Activated naive CD8-positive, alpha-beta T cell treated with anti-CD3 and anti-CD28 coated beads, Interleukin-2, amount 50 U/mL, for 16 hours (primary cell): ENCODE results near the gene LHFPL6.

ENCODE experiments used
- DNase-seq: peaks from one replicate; pipeline ENCODE4 v3.0.0-alpha.2; 2020; ENCODE audit warnings: low read depth, low spot score

The LHFPL6 gene

DNA sequence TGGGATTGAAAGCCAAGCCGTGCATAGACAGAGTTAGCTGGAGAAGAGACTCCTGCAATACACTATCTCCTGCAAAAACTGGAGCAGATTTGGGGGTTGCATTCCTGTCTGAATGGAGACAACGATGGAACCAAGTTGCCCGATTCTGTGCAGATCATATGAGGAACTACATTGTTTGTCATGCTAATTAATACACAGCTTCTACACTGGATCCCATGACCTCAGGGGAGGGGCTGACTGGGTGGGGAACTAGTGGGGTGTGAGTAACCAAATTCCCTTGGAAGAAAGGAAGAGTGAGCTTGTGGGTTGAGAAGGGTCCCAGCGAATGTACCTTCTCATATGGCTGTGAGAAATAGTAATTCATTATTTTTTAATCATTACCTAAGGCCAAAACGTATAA is 214.0 kb downstream of the LHFPL6 start:
- no peak for DNase-seq

DNA sequence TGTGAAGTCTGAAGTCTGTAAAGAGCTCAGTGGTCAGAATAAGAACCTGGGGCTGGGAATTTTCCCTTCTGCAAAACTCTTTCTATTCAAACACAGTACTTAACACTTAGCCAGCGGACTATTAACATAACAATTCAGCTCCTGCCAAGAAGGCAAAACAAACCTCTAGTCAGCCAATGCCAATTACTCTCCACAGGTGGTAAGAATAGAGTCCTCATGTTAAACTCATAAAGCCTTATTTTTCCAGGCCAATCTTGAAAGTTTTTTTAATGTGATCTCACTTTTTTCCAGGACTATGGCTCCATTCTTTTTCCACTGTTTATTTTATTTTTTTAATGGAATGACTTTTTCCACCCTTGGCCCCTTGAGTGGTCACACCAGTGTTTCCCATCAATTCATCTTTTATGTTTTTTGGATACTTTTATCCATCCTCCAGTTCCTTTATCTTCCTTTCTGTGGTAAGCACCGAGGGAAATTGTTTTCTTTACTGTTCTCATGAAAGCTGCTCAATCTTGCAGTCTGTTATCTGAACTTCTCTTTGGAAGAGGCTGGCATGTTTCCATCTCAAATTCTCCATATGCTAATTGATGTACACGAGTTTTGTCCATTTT is 217.3 kb downstream of the LHFPL6 start:
- no peak for DNase-seq

DNA sequence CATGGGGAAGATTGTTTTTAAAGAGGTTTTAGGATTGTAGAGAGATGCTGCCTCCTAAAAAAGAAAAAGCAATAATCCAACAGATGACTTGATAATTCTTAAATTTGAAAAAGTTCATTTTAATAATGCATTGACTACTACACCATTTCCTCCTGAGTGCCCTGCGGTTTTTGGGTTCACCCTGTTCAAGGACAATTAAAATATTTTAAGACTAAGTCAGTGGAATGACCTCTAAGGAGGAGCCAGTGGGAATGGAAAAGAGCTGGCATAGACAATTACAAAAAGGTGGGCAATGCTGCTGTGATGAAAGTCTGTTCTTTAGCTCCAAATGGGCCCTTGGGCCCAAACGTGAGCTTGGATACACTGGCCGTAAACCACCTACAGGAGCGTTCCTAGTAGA is 217.8 kb downstream of the LHFPL6 start:
- DNase-seq = no peak

DNA sequence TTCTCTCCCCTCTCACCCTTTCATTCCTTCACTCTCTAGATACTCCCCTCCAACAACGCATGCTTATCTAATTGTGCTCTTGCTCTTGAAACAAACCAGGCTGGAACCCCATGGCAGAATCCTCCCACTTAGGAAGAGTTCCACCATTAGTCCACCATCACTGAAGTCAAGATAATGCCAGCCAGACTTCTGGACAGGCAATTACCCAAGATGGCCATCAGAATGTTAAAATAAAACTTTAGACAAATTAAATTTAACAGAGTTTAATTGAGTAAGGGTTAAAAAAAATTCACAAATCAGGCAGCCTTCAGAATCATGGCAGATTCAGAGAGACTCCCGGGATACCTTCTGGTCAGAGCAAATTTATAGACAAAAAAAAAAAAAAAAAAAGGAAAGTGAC is 221.5 kb downstream of the LHFPL6 start:
- no peak for DNase-seq

DNA sequence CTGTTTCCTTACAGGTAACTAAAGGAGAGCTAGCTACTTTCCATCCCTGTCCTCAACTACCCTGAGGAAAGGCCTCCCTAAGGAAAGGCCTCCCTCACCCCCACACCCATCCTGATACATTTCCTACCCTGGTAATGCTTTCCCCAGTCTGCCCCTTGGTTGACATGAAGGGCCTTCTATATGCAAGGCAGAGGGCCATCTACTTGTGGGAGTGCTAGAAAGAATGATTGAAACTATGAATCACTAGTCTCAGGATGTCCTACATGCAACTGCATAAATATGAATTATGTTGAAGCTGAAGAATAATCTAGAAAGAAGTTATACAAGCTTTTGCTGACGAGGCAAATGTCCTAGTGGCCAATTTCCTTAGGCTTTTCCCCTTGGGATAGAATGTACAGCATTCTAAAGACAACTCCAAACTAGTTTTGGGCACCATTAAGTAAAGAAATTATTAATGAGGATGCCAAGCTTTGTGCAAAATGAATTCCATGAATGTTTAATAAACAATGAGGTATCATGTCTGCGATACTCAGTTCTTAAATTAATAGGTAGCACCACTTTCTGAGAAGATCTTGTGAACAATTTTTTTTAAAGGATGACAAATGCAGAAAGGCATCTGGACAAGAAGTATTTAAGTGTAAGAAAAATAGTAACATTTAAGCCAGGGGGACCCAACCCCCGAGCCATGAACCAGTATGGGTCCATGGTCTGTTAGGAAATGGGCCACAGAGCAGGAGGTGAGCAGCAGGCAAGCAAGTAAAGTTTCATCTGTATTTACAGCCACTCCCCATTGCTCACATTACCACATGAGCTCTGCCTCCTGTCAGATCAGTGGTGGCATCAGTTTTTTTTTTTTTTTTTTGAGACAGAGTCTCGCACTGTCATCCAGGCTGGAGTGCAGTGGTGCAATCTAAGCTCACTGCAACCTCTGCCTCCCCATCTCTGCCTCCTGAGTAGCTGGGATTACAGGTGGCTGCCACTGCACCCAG is 223.0 kb downstream of the LHFPL6 start:
- no peak for DNase-seq

DNA sequence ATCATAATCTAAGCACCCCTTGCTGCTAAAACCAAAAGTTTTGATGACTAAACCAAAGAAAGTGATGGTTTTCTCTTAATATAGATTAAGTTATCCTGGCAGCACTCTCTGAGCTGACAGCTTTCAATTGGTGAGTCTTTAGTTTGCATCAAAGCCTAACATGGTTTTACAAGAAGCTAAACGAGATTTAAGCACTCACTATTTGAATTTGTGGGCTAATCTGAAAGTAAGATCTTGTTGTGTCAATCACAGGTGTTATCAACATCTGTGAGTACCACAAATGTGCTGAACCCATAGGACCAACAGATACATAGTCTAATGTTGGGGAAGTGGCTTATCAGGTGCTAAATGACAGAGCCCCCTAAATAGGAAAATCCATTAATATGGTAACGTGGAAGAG is 223.9 kb downstream of the LHFPL6 start:
- DNase-seq = no peak

DNA sequence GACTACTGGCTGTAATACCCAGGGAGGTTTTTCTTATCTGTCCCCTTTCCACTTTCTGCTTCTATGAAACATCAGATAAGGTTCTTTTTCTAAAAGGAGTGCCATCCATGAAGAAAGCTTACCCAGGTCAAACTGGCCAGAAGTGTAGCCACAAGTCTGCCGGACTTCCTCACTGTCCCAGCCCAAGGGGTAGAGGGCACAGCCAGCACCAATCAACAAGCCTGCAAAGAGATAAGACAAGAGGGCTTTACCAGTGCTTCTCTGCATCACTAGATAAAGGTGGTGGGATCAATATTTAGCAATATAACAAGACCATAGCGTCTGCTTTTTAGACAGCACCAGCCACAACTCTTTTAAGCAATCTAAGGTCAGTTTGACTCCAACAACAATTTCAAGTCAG is 224.7 kb downstream of the LHFPL6 start:
- no peak for DNase-seq

DNA sequence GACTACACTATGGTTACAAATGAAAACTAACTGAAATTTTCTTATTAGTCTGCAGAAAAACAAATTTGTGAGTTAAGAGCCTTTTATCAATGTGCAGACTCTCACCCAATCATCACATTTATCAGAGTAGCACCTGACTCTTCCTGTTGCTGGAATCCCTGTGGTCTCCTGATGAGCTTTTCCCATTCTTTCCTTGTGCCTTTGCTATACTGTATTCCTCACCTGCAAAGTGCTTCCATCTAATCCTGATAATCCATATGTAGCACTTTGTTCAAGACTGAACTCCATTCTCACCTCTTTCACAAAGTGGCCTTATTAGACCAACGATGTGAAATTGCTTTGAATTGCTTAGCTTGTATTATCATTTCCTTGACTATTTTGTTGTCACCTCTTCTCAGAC is 225.3 kb downstream of the LHFPL6 start:
- DNase-seq = no peak

DNA sequence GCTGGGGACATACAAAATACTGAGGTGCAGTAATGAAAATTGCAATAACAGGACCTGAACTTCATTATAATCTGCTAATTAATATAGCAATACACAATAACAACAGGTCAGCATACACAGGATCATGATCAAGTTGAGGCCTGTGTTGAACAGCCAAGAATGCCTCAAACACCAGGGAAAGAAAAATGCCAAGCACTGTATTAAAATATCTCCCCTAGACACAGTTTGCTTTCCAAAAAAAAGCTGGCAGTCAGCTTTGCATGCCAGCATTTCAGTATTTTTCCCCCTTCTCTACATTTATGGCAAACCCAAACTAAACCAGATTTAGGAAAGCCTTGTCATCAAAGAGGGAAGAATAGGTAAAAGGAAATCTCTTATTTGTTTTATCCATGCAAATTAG is 226.9 kb downstream of the LHFPL6 start:
- DNase-seq = no peak

DNA sequence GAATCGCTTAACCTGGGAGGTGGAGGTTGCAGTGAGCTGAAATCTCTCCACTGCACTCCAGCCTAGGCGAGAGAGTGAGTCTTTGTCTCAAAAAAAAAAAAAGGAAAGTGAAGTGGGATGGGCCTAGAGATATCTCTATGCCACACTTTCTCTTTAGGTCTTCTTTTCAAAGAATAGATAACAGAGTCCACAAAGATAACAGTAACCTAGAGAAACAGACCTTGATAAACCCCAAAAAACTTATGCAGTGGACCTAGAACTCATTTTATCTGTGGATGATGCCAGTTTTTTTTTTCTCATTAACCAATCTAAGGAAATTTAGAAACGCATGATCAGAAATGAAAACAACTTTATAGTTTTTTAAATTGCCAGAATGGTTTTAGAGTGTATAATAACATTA is 227.4 kb downstream of the LHFPL6 start:
- no peak for DNase-seq

DNA sequence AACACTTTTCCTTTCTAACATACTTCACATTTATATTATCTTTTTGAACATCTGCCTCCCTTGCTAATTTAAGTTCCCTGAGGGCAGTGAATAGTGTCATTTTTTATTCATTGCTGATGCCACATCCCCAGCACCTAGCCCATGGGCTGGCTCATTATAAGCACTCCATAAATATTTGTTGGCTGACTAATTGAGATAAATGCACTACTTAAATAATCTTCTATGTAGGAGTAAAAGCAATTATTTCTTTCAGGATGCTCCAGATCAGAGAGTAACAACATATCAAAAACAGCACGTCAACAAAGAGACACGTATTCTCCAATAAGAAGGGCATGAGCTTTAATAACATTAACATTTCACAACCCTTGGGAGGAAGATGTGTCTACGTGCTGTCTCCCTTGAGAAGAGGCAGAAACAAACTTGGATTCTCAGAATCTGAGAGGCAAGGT is 228.2 kb downstream of the LHFPL6 start:
- no peak for DNase-seq

DNA sequence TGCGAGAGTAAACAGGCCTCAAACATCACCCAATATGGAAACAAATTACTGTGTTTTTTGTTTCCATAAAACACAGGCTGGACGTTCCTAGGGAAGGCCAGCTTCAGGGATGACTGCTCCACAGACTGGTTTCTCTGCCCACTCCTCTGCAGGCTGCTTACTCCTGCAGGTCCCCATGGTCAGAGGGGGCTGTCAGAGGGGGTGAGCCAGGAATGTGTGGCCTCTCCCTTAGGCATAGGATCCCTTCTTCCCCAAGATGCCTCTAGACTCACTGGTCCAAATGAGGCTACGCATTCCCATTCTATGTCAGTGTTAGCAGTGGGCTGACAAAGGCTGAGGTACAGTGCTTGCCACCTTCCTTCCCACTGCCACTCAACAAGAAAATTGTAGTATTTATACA is 229.8 kb downstream of the LHFPL6 start:
- DNase-seq = no peak

DNA sequence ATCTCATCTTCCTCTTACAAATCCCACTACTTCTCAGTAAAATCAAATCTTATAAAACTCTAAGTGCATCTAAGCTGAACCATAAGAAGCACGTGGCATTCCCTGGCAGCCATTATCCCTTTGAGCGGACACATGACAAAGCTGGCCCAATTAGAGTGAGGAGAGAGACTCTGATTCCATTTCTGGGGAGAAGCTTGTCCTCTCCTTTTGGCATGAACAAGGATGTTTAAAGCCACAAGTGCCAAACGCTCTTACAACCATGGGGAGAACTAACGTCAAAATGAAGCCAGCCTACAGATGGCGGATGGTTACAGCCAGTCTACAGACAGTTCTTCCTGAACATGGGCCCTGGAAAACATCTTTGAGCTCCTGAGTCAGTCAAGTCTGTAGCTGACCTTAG is 231.3 kb downstream of the LHFPL6 start:
- no peak for DNase-seq

DNA sequence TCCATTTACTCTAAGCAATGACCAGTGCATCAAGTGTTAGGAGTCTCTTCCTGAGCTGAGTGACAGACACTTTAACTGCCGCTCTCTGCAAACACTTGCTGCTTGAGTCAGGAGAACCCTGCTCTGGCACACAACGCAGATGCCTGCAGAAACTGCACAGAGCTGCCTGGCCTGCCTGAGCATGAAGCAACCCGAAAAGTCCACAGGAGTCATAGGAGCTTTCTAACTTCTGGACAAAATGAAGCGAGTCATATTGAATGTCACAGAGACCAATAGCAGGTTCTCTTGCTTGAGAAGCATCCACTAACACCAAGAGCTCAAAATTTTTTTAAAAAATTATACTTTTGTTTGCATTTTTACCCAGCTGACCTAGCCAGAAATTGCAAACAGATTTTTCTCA is 232.4 kb downstream of the LHFPL6 start:
- DNase-seq = no peak

DNA sequence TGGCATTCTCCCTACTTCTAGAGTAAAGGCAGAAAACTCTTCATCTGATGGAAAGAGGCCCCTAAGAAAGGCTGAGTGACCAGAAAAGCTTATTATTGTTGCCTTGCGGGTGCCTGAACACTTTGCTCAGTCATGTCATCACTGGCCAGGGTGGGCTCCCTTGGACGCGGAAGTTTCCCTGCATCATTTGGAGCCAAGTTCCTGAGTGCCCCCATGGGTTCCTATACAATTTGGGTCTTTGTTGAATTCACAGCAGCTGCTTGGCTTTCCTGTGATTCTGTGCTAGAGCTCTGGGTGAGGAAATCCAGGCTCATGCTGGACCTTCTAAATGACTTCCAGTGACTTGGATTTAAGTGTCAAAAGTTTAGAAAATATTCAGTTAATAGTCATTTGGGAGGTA is 232.9 kb downstream of the LHFPL6 start:
- DNase-seq = no peak

DNA sequence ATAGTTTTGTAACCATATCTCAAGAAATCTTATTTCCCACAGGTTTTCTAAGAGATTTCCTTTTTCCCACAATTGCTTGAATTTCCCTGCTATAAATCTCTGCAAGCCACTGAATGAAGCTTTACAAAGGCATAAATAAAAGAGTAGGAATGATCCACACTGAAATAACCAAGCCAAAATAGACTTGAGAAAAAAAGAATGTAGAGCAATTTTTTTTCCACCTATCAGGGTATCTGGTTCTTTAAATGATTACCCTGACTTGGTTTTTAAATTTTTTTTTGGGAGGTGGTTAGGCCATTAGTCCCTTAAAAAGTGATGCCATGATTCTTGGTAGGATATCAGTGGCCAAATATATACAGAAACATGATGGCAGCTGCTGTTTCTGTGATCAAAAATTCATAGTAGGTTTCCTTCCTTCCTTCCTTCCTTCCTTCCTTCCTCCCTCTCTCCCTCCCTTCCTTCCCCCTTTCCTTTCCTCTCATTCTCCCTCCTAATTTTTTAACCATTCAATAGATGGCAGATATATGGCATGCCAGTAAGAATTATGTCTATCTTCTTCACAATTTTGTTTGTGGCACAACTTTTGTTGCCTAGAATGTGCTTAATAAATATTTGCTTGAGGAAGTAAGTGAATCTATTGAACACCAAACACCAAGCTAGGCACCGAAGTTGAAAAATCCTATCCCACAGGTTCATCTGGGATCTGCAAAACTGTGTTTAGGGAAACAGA is 233.7 kb downstream of the LHFPL6 start:
- no peak for DNase-seq

DNA sequence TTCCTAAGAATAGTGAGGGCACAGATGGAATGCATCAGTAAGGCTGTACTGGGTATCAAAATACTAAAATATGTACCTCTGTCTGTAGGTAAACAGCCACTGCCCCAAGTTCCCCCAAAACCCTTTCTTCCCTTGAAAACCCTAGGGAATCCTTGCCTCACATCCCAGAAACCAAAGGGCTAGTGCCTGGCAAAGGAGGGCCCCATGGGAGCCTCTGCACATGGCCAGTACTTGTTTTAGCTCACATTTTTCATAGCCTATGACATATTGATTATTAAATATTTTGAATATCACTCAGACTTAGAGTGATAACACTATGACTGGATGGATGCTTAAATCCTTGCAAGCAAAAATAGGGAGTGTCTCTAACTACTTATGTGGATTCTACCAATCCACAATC is 237.1 kb downstream of the LHFPL6 start:
- no peak for DNase-seq

DNA sequence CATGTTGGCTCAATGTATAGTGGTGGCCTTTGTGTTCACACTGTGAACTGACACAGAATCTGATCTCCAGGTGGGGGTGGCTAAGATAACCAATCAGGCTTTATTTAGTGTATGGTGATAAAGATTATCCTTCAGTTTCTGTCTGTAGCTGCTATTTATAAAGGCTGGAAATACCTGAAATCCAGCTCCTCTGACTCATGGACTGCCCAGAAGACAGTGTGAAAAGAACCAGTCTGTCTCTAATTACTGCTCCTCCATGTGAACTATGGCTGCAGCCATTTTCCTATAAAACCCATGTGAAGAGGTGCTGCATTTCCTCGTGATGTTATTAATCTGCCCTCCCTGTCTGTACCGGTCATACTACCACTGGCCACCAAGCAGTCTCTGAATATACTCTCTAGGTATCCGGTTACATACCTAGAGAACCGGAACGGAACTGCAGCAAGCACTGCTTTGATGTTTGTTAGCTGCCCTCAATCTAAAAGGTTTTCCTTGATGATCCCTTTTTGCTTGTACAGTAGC is 238.0 kb downstream of the LHFPL6 start:
- no peak for DNase-seq

DNA sequence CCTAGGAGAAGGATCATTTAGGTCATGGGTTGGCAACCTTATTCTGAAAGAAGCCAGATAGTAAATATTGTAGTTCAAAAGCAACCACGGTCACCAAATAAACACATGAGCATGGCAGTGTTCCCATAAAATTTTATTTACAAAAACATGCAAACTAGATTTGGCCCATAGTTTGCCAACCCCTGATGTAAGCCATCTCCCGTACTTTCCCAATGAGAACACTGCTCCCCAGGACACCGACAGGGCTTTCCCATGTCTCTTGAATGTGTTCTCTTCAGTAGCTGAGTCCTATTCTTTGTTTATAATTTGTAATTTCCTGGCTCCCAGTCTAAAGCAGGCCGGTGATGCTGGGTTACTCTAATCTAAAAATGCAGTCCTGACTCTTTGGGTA is 239.6 kb downstream of the LHFPL6 start:
- DNase-seq = no peak

DNA sequence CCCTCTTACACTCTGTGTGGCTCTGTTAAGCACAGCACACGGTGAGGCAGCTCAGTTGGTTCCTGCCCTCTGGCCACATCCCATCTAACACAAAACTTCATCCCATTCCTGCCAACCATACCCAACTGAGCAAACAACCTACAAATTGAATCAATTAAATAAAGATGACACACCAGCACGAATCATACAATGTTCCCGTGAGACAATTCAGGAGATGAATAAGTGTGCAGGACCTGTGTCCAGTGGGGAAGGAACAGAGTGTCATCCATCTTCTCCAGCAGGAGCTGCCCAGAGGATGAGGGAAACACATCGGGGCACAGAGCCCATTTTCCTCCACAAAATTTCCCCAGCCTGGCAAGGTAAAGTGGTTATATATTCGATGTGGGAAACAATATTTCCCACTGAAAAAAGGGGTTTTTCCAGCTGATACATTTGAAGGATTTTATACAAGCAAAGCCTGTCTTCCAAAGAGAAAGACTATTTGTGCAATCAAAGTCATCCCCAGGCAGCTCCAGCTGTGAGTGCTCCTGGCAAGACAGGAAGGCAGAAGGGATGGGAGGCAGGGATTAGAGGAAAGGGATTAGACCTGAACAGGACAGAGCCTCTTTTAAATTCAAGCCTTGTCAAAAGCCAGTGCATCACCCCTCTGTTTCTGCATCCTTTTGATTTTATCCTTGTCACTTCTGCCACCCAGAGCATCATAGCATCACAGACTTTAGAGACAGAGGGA is 240.2 kb downstream of the LHFPL6 start:
- no peak for DNase-seq

DNA sequence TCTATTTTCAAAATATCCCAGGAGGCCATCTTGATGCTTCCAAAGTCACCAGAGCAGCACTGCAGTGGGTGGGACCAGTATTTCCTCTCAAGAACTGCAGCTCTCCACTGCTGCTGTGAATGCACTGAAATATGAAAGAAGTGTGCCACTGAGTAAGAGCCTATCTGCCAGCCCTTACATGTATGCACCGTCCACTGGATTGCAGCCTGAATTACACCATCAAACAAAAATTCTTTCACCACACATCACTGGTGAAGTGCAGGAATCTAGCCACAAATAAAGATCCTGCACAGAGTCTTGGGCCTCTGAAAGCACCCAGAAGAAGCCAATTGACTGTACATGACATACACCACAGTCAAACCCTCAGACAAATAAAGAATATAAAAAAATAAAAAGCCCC is 249.0 kb downstream of the LHFPL6 start:
- DNase-seq = no peak

DNA sequence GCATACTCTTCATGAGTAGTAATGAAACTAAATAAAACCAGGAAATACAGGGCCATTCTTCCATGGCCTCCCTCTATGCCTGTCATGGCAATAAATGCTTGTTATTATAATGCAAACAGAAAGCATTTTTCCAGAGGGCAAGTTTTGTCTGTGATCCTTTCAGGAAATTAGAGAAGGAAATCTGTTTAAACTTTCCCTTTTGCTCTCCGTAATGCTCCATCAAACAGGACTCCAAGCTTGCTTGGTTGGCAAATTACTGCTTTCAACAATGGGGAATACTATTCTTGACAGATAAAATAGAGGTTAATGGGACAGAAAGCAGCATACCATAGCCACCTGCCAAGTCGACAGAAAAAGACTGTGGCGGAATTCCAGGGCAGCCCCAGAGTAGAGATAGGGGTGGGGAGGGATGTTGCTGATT is 252.5 kb downstream of the LHFPL6 start:
- no peak for DNase-seq
